ENCODE data around the gene EPS15.

Gene EPS15

GRCh38 chr1:51306950-51307349 lies 212.1 kb downstream of the EPS15 start:
- DNase-seq (ENCODE audit: low spot score) = no peak
- TF ChIP-seq CTCF (IDR thresholded peaks at IDR 0.05; ENCODE audit: extremely low read depth, missing control alignments) = no peak

GRCh38 chr1:51305371-51305823 lies 213.7 kb downstream of the EPS15 start:
- DNase-seq (ENCODE audit: low spot score) = no peak

GRCh38 chr1:51304360-51304759 lies 214.7 kb downstream of the EPS15 start:
- no peak for DNase-seq (ENCODE audit: low spot score)
- no peak for TF ChIP-seq CTCF (IDR thresholded peaks at IDR 0.05; ENCODE audit: extremely low read depth, missing control alignments)

More at GRCh38 chr1:51305371-51305823, 213.7 kb downstream of the EPS15 start:
- no peak for TF ChIP-seq CTCF (IDR thresholded peaks at IDR 0.05; ENCODE audit: extremely low read depth, missing control alignments)

Measured in GM20000 (cell line).